Measurements from ENCODE around the gene HMGN2.
"Not testable (repeated sequence)": the region's sequence is repeated elsewhere in the genome, so short reads cannot be mapped to it uniquely, and the experiment has no call there.

HMGN2 gene

DNA sequence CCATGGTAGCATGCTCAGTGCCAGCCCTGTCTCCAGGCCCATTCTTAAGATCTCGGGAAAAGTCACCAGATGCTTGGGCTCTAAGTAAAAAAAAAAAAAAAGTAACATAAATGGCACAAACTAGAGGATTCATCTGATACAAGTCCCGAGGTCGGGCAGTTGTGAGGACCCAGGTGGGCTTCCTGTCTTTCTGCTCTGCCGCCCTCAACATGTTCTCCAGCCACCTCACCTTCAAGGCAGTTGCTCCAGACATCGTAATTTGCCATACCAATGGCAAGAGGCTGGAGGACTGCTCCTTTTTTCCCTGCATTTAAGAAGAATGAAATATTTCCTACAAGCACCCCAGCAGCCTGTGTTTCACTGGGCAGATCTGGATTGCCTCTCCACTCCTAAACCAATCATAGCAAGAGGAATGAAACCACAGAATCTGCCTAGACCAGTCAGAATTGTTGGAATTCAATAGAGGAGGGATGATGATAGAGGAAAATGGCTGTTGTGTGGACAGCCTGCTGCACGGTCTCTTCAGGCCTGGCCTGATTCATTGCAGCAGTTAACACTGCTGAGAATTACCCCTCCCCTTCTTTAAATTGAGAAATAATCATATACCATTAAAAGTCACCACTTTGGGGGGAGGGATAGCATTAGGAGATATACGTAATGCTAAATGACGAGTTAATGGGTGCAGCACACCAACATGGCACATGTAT, 5.4 kb downstream of the HMGN2 start:
- no peak for DNase-seq

- DNase-seq, result no peak
Measured at GRCh38 chr1:26478159-26478558, 5.9 kb downstream of the HMGN2 start.

DNA sequence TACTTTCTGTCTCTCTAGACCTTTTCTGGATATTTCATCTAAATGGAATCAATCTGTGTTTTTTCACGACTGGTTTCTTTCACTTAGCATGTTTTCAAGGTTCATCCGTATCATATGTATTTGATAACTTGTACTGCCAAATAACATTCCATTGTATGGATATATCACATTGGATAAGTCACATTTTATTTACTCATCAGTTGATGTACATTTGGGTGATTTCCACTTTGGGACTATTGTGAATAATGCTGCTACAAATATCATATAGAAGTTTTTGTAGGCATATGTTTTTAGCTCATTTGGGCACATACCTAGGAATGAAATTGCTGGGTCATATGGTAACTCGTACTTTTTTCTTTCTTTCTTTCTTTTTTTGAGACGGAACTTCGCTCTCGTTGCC, 6.7 kb downstream of the HMGN2 start:
- no peak for DNase-seq

GRCh38 chr1:26482921-26483320, 10.7 kb downstream of the HMGN2 start:
- DNase-seq, result no peak

DNA sequence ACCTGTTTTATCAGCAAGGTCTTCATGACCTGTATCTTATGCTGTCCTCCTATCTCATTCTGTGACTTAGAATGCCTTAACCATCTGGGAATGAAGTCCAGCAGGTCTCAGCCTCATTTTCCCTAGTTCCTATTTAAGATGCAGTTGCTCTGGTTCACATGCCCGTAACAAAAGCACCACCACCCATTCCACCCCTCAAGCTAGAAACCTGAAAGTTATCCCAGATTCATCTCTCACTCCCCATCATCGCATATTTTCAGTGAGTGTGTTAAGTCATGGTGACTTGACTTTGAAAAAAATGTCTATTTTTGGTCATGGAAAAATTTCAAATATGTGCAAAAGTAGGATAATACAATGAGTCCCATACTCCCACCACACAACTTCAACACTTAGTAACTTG, 11.7 kb downstream of the HMGN2 start:
- DNase-seq, result no peak

DNA sequence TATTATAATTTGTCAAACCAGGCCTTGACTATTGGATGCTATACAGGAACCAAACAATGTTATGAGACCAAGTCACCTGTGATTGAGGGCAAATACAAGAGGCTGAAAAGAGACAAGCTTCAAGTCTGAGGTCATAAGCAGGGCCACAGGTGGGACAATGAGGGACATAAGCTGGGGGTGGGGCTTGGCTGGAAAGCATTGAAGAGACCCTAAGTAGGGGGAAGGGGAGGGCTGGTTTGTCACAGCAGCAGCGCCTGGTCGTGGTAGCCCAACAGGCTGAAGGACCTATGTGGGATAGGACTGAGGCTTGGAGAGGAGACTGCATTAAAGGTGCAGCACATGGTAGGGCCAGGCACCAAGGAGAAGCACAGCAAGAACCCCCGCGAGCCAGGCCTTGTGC, 17.9 kb downstream of the HMGN2 start:
- DNase-seq, result no peak

DNA sequence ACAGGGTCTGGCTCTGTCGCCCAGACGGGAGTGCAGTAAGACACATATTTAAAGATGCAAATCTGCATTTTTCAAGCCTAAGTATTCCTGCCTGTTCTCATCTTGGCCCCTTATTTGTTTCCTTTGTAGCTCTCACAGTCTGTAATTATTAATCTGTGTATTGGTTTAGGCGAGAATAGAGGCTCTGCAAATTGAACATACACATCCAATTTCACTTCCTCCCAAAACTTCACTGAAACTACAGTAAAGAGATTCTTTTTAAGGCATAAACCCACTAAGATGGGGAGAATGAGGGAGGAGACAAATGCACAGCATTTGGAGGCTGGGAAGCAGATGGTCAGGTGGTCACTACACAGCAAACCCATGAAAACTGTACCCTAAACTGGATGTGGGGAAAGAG, 21.0 kb downstream of the HMGN2 start:
- DNase-seq, result no peak

DNA sequence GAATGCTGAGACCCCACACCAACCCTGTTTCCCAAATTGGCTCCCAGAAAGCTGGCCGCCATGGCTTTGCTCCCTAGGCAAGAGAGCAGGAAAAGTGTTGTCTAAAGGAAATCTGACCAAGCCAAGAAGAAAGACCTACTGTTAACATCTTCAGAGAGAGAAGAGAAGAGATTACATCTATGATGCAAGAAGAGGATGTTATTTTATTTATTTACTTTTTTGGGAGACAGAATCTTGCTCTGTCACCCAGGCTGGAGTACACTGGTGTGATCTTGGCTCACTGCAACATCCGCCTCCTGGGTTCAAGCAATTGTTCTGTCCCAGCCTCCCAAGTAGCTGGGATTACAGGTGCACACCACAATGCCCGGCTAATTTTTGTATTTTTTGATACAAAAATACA, 21.7 kb downstream of the HMGN2 start:
- no peak for DNase-seq

DNA sequence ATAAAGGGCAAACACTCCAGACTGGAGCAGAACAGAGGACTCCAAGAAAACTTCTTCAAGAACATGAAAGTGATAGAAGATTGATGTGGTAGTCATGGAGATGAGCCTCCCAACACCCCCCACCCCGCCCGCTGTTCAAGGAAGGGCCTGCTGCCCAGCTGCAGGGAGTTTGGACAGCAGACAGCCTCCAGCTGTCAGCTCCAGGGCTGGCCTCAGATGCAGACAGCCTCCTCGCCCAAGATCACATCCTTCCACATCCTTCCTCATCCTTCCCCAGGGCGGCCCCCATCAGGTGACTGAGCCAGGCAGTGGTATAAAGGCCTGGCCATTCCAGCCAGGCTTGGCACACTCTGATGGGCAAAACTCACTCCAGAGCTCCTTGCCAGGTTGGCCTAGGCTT, 24.6 kb downstream of the HMGN2 start:
- DNase-seq, result no peak

- no peak for DNase-seq
Measured at GRCh38 chr1:26498894-26499293, 26.7 kb downstream of the HMGN2 start.

GRCh38 chr1:26500488-26501175, 28.4 kb downstream of the HMGN2 start:
- DNase-seq, result peak; percentile 90

GRCh38 chr1:26510711-26511110, 38.5 kb downstream of the HMGN2 start:
- DNase-seq, result not testable (repeated sequence)

GRCh38 chr1:26515836-26516235, 43.6 kb downstream of the HMGN2 start:
- DNase-seq, result not testable (repeated sequence)

GRCh38 chr1:26516987-26517765, 44.9 kb downstream of the HMGN2 start:
- no peak for DNase-seq

- DNase-seq, result no peak
Measured at GRCh38 chr1:26517766-26518049, 45.5 kb downstream of the HMGN2 start.

DNA sequence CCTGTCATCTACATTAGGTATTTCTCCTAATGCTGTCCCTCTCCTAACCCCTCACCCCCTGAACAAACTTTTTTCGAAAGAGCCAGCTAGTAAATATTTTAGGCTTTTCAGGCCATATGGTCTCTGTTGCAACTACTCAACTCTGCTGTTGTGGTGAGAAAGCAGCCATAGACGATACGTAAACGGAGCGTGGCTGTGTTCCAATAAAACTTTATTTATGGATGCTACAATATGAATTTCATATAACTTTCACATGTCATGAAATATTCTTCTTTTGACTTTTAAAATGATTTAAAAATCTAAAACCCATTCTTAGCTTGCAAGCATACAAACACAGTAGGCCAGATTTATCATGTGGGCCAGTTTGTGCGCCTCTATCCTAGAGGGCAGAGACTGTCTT, 46.1 kb downstream of the HMGN2 start:
- no peak for DNase-seq

GRCh38 chr1:26520339-26520738, 48.1 kb downstream of the HMGN2 start:
- DNase-seq, result no peak

GRCh38 chr1:26521669-26522030, 49.4 kb downstream of the HMGN2 start:
- no peak for DNase-seq

GRCh38 chr1:26522073-26522472, 49.8 kb downstream of the HMGN2 start:
- DNase-seq, result no peak

DNA sequence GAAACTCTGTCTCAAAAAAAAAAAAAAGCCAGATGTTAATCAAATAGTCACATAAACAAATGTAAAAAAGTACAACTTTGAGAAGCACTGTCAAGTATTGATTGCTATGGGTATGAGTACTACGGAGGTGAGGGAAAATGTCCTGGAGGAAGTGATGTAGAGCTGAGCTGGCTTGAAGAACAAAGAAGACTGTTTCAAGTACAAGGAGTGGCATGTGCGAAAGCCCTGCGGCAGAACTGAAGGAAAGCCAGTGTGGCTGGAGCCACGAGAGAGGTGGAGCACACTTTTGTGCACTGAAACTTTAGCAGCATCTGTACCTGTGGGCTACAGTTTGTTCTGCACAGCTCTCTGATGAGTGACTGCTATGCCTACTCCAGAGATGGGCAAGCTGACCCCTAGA, 51.9 kb downstream of the HMGN2 start:
- DNase-seq, result no peak

Measured in stimulated activated CD4-positive, alpha-beta T cell treated with anti-CD3 and anti-CD28 coated beads, Interleukin-1b, Interleukin-23, amount 100 ng/mL, for 48 hours (primary cell).